HG03280 (cell line): ENCODE data around the gene PTCHD4.
"Not testable (repeated sequence)": the region's sequence is repeated elsewhere in the genome, so short reads cannot be mapped to it uniquely, and the experiment has no call there.

Experiments
- ATAC-seq: cut with Tn5 transposase; IDR thresholded peaks from one replicate; pipeline ENCODE4 v1.9.1; 2021; ENCODE audit warnings: mild to moderate bottlenecking, moderate library complexity; ENCODE audit not compliant: unreplicated experiment

The PTCHD4 gene

DNA sequence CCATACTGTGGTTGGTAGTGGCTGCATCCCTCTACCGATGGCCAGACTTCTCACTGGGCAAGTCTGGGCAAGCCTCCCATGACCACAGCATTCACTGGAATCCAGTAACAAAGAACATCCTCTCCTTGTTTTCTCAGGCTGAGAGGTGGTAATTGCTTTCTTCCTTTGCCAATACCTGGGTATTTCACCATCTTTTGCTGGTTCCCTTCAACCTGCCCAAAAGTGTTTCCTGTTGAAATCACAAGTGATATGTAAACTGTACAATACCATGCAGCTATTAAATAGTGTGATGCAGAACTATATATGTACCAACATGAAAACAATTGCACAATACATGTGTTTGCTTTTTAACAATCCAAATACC, at the start of gene PTCHD4:
TSS of gene PTCHD4 (minus strand) at position 55 of the 364 bp plus-strand sequence. CDS start 42,240 bp downstream, outside the sequence.
- no peak for ATAC-seq

DNA sequence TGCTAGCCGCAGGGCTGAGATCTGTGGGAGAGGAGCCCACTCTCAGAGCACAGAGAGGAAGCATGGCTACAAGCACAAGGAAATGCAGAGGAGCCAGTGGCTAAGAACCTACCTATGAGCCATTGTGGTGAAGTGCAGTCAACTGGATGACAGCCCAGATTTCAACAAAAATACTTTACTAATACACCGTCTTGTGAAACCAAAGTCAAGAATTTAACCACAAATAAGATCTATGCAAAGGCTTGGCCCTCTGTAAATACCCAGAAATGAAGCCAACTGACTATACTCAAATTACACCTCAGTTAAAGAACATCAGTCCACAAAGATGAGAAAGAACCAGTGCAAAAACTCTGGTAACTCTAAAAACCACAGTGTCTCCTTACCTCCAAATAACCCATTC, 40.1 kb upstream of the PTCHD4 start:
- ATAC-seq = no peak

DNA sequence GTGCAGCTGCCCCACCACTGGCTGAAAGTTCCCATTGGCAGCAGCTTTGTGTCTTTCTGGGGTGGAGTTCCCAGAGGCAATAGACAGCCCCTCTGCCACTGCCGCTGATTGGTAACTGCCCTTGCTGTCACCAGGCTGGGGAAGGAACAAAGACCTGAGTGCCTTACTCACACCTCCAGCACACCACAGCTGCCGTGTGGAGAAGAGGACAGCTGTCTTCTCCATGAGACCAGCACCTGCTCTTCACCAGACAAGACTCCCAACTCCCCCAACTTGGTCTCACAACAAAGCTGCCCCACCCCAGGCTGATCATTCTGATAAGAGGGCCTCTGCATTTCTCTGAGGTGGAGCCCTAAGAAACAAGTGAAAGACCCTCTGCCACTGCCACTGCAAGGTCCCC, 39.7 kb upstream of the PTCHD4 start:
- no peak for ATAC-seq

DNA sequence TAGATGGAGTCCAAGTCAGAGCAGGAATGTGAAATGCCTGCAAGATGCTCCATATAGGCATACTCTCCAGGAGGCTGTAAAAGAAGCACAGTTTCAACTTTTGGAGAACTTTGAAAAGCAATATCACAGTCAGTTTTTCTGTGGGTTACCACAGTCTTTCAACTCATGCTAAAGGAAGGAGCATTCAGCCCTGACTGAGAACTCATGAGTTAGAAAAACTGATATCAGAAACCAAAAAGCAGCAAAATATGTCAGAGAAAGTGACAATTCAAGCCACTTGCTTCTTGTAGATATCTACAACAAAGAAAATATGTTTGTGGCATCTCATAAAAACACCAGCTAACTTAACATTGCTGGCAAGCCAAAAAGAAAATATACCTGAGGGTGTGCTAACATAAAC, 36.1 kb upstream of the PTCHD4 start:
- no peak for ATAC-seq

DNA sequence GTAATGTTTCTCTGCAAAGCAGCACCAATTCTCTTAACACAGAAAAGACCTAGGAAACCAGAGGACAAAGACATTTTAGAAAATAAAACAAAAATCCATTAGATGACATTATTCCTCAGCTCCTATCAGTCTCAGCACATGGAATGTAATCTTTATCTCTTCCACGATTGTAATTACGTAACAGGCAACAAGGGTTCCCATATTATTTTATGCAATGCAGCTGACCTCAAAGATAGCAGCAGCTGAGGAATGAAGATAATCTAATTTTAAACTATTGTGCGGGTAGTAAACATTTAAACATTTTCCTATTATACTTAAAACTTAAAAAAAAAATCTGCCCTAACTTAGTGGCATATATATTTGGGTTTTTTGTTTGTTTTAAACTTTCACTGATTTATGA, 33.0 kb upstream of the PTCHD4 start:
- no peak for ATAC-seq

DNA sequence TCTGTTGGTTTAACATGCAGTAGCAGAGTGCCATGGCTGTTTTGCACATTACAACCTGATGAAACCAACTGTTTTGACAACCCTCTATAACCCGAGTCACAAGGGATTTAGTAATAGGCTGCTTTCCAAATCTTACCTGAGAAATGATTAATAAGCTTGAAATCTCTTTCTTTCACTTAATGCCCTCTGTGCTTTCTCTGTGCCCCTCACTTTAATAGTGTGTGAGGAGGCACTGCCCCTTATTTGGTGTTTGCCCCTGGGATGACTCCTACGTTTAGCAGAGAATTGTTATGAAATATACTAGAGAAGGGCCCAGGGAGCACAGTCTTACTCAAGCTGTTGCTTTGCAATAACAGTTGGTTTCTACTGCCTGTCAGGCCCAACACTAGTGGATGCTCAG, 31.0 kb upstream of the PTCHD4 start:
- ATAC-seq = no peak

DNA sequence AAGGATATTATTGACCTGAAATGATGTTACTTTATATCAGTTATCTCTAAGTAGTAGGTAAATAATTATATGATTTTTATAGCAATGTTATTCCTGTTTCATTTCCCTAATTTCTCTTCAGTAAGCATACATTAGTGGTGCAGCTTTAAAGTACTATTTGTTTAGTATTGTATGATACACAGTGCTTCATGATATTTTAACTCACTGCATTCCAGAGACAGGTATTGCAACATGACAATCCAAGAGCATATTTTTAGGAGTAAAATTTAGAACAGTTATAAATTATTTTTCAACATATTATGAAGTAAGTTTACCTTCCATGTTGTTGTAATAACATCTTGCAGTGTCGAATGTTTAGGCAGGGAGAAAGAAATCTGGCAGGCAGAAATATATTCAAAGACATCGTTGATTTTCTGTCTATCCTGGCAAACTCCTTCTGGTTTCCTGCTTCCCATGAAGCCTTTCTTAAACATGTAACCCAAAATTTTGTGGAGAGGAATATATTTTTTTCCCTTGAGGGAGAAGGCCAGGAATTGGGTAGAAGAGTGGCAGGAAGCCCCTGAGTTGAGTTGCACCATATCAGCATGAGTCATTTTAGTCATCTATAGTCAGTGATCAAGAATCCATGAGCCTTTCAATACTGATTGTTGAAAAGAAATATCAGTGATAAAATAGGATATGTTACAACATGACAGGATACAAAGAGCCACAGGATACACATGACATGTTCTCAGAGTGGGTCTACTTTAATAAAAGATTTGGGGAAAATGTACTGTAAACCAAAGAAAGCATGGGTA, 29.0 kb upstream of the PTCHD4 start:
- no peak for ATAC-seq

DNA sequence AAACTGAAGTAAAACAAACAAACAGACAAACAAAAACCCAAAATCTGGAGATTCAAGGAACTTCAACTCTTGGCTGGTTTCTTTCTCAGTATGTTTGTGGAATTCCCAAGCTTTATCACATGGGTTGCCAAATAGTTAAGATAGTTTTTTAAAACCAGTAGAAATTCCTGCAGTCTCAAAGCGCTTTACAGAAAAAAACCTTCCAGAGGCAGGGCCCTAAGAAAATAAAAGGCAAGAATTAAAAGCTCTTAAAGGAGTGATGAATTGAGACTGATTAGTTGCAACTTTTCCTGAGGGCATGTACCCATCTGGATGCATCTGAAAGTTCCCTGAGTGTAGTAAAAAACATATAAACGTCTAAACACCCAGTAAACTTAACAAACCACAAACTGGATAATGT, 25.9 kb upstream of the PTCHD4 start:
- no peak for ATAC-seq

DNA sequence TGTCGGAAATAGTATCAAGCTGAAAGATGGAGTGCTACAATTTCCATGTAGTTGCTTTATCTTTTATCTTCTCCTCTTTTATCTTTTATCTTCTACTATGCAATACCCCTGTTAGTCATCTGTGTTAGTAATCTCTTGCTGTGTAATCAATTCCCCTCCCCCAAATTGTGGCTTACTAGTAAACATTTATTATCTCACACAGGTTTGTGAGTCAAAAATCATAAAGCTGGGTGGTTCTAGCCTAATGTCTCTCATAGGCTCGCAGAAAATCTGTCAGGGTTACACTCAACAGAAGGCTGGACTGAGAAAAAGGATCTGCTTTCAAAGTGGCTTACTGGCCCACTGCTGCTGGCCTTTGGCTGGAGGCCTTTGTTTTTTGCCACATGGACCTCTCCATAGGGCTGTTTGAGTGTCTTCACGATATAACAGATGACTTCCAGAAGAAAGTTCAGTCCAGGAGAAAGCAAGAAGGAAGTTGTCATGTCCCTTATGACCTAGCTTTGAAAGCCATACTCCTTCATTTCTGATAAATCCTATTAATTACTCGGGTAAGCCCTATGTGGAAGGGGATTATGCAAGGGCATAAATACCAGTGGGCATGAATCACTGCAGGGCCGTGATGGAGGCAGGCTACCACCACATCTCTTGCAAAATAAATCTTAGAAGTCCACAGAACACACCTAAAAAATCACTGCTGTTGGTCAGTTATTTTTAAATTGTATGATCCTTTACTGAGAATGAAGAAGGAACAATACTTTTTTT, 24.5 kb upstream of the PTCHD4 start:
- no peak for ATAC-seq

DNA sequence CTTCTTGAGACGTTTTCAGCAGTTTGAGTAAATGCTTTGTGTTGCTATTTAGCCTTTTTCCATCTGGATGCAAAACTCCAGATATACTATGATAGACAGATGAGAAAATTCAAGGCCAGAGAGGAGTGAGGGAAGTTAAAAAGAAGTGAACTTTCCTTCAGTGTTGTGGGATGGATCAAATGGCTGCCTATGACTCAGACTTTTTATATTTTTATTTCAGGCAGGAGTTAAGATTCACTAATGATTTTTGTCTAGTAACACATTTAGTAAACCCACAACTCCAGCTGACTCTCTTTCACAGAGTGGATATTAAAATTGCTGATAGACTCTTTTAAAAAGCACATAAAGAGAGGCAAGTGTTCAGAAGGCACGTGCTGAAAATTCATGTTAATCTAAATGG, 23.2 kb upstream of the PTCHD4 start:
- ATAC-seq = no peak

DNA sequence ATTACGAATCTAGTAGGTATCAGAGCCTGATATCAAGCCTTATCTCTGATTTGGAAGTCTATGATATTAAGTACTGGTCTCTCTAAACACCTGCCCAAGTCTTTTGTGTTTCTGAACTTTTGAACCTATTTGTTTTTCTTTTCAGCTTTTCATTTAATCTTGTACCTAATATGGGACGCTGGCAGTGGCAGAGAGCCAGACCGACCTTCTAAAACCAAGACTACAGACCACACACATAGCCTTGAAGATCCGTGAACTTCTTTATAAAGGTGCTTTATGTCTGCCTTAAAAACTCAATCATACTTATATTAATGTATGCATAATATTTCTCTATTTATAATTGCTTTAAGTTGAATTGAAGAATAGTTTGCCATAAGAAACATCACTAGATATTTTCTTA, 12.6 kb upstream of the PTCHD4 start:
- ATAC-seq = no peak

DNA sequence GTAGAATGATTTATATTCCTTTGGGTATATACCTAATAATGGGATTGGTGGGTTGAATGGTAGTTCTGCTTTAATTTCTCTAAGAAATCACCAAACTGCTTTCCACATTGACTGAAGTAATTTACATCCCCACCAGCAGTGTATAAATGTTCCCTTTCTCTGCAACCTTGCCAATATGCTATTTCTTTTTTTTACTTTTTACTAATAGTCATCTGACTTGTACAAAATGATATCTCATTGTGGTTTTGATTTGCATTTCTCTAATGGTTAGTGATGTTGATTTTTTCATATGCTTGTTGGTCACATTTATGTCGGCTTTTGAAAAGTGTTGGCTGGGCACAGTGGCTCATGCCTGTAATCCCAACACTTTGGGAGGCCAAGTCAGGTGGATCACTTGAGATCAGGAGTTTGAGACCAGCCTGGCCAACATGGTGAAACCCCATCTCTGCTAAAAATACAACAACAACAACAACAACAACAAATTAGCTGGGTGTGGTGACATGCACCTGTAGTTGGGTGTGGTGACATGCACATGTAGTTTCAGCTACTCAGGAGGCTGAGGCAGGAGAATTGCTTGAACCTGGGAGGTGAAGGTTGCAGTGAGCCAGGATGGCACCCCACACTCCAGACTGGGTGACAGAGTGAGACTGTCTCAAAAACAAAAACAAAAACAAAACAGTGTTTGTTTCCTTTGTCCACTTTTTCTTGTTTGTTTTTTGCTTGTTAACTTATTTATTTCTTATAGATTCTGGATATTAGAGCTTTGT, 11.2 kb upstream of the PTCHD4 start:
- not testable (repeated sequence) for ATAC-seq

DNA sequence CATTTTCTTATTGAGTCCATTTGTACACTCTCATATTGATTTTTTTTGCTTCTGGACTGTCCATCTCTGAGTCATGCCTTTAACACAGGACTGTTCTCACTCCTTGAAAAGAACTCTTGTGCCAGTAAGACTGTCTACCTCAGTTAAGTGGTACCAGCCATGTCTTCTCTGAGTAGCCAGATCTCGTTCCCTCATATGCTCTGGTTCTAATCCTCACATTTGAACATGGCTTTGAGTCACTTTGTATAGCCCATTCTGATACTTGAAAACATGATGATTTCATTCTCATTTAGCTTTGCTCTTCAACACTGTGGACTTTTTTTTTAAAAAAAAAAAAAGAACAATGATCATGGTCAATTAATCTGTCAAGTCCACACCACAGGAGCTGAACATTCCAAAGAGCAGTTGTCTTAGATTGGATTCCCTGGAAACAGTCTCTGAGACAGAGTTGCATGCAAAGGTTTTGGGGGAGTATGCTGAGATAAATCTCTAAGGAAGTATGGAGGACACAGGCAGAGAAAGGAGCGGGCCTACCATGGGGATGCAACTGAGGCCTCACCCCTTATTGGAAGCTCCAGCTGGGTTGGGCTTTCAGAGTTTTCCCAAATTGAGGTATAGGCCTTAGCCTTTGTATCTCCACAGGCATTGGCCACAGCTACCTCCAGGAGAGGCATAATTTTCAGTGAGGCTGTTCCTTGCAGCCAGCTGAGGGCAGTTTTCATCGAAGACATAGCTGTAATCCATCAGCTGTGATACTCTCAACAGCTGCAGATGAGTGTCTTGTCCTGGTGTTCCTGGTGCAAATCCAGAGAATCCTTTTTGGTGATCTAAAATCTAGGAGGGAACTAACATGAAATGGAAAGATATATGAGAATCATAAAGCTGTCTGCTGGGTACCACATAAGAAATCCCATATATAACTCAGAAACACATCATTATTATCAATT, 6.0 kb upstream of the PTCHD4 start:
- no peak for ATAC-seq

DNA sequence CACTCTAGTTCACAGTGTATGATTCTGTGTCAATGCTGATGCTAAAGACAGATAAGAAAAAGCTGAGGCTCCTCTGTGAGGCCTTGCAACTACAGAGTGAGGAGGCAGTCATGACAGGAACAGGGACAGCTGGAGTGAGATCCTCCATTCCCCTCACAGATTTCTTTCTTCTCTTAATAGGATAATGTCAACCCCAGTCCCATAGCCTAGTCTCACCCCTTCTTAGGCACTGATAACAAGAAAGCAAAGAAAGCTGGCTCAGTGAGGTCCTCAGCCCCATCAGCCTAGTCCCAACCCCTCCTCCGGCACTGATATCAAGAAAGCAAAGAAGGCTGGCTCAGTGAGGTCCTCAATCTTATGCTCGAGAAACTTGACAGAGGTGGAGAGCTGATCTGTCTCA, 2.1 kb upstream of the PTCHD4 start:
- ATAC-seq = no peak

DNA sequence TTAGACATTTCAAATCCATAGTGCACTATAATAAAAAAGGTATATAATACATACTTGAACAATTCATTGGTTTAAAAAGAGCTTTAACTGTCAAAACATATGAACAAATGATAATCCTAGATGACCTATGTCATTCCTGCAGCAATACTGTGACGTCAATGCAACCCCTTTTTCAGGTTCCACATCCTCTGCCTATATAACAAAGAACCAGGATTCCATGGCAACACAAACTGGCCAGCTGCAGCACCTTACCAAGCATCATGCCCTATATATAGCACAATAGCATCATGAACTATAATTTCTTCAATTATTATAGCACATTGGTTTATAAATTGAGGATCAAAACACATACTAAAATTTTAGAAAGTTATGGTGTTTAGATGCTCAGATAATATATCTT, 578 bp upstream of the PTCHD4 start:
- no peak for ATAC-seq

DNA sequence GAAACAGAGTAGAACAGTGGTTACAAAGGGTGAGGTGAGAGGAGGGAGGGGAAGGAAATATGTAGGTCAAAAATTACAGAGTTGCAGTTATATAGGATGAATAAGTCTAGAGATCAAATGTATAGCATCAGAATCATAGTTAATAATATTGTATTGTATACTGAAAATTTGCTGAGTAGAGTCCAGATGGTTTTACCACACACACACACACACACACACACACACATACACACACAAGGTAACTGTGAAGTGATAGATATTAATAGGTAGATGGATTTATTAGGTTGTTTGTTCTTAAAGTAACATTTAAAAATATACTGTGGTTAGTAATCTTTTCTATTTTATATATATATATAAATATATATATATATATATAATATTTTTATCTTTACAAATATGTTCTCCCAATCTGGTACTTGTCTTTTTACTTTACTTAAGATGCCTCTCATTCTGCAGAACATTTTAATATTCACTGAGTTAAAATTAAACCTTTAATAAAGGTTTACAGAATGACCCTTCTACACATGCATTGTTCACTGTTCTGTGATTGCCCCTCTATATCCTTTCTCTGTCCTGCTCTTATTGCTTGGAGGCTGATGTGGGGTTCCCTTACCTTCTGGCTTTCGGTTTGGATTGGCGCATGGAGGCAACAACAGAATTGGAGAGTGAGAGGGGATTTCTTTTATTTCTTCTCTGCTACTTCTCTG, 408 bp downstream of the PTCHD4 start:
- no peak for ATAC-seq

DNA sequence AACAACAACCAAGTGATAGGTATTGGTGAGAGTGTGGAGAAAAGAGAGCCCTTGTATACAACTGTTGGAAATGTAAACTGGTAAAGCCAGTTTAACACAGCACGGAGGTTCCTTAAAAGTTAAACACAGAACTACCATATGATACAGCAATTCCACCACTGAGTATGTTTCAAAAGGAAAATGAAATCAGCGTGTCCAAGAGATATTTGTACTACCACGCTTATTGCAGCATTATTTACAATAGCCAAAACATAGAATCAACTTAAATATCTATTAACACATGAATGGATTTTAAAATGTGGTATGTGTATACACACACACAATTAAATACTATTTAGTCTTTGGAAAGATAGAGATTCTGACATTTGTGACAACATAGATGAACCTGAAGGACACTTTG, 1.1 kb downstream of the PTCHD4 start:
- ATAC-seq = no peak

DNA sequence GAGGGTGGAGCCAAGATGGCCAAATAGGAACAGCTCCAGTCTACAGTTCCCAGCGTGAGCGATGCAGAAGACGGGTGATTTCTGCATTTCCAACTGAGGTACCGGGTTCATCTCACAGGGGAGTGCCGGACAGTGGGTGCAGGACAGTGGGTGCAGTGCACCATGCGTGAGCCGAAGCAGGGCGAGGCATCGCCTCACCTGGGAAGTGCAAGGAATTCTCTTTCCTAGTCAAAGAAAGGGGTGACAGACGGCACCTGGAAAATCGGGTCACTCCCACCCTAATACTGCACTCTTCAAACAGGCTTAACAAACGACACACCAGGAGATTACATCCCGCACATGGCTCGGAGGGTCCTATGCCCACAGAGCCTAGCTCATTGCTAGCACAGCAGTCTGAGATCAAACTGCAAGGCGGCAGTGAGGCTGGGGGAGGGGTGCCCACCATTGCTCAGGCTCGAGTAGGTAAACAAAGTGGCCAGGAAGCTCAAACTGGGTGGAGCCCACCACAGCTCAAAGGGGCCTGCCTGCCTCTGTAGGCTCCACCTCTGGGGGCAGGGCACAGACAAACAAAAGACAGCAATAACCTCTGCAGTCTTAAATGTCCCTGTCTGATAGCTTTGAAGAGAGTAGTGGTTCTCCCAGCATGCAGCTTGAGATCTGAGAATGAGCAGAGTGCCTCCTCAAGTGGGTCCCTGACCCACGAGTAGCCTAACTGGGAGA, 8.4 kb downstream of the PTCHD4 start:
- ATAC-seq = not testable (repeated sequence)

DNA sequence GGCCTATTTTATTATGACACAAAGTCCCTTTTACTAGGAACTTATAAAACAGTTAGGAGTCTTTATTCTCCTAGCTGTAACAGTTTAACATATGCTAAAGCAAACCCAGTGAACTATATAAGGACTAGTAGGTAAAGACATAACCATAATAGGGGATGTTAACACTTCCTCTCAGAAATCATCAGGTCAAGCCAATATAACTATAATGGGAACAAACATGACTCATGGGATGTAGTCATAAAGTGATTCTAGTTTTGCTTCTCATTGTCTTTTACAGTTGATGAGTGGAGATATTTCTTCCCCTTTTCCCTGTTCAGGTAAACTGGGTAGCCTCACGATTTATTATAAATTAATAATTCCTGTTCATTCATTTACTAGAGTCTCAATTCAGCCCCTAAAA, 9.7 kb downstream of the PTCHD4 start:
- no peak for ATAC-seq

DNA sequence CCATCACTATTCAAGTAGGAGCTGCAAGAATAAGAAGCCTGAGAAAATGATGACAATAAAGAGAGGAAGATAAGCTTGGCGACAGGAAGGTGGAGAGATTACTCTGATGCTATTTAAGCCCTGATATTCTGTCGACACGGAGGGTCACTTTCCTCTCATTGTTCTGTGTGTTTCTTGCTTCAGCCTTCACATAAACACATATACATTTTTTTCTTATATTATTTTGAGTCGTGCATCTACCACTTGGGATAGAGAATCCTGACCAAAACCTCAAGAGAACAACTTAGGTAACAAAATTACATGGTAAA, 10.5 kb downstream of the PTCHD4 start:
- ATAC-seq = no peak
